Lung (tissue), 12 donors: ENCODE data around the gene RTTN. TPM values are rescaled to one million over a fixed set of nuclear protein-coding genes. Genes with fewer than 3 reads are reported as not detected.

Experiments used
- ATAC-seq: fragments of 200-7000 bp; cut with Tn5 transposase; one replicate; pipeline ENCODE4 v1.9.1; 2020; ENCODE audit warnings: moderate number of reproducible peaks; ENCODE audit not compliant: insufficient read depth, low FRiP score
- DNase-seq, 3 donors: peaks; one replicate each; pipeline ENCODE4 v3.0.0-alpha.2; 2013 to 2017
- H3K27ac ChIP-seq, 2 donors: one replicate each; pipeline ENCODE4 v1.5.1; 2013; ENCODE audit warnings: mild to moderate bottlenecking in 2 of 2, moderate library complexity in 2 of 2, control low read depth in 1 of 2, inconsistent platforms in 1 of 2, low read depth in 1 of 2, low read length in 1 of 2
- H3K27me3 ChIP-seq, 3 donors: one replicate each; pipeline ENCODE4 v1.5.1; 2013; ENCODE audit warnings: low read length in 2 of 3; ENCODE audit not compliant: control insufficient read depth in 3 of 3, insufficient read depth in 3 of 3
- H3K36me3 ChIP-seq, 4 donors: one replicate each; pipeline ENCODE4 v1.5.1; 2013; ENCODE audit warnings: low read length in 4 of 4, mild to moderate bottlenecking in 1 of 4, moderate library complexity in 1 of 4; ENCODE audit not compliant: control insufficient read depth in 4 of 4, insufficient read depth in 4 of 4
- H3K4me1 ChIP-seq, 5 donors: one replicate each; pipeline ENCODE4 v1.5.1; 2013; ENCODE audit warnings: low read length in 5 of 5, mild to moderate bottlenecking in 2 of 5, moderate library complexity in 1 of 5; ENCODE audit not compliant: control insufficient read depth in 5 of 5, insufficient read depth in 5 of 5
- H3K4me3 ChIP-seq: one replicate; pipeline ENCODE4 v1.5.1; 2013; ENCODE audit warnings: mild to moderate bottlenecking, control low read depth, moderate library complexity
- H3K9ac ChIP-seq, 2 donors: one replicate each; pipeline ENCODE4 v1.5.1; 2013; ENCODE audit warnings: low read length in 2 of 2, control low read depth in 1 of 2; ENCODE audit not compliant: insufficient read depth in 1 of 2
- H3K9me3 ChIP-seq, 4 donors: one replicate each; pipeline ENCODE4 v1.5.1; 2013; ENCODE audit warnings: low read length in 3 of 4, mild to moderate bottlenecking in 1 of 4, moderate library complexity in 1 of 4; ENCODE audit not compliant: control insufficient read depth in 4 of 4, insufficient read depth in 3 of 4
- WGBS, 2 donors: extraction: QIAGEN DNeasy Blood & Tissue Kit; methylation state at CpG; one replicate each; pipeline ENCODE4 v1.1.7; 2013; 5-methylcytosine and 5-hydroxymethylcytosine counted together
- polyA plus RNA-seq, 2 donors: library from polyadenylated mRNA; stranded (reverse); fragments of 200-250 nt; gene quantifications; one replicate each; pipeline ENCODE4 v1.2.1, GENCODE V29; 2013
- total RNA-seq, 2 donors: library from RNA; depleted of rRNA in 1 of 2; stranded (reverse); fragments of >200 nt in 1 of 2; gene quantifications; one replicate each; pipeline ENCODE4 v1.2.1, GENCODE V29; 2014 to 2021
- TF ChIP-seq, protein P1 (sequence below): IDR thresholded peaks from 2 replicates; pipeline ENCODE4 v1.5.1; 2012; ENCODE audit warnings: mild to moderate bottlenecking; ENCODE audit errors: control extremely low read depth, extremely low read depth
- donor health status: control.
- donor health status: control.
- donor health status: Bipolar disorder and iron deficiency.
- donor health status: healthy.
- donor health status: DM: yes; HTN: yes; CAD: no.

RTTN gene
- total and polyA plus RNA-seq, 4 donors = 2.1 to 50.8 (median 9.2) TPM

DNA sequence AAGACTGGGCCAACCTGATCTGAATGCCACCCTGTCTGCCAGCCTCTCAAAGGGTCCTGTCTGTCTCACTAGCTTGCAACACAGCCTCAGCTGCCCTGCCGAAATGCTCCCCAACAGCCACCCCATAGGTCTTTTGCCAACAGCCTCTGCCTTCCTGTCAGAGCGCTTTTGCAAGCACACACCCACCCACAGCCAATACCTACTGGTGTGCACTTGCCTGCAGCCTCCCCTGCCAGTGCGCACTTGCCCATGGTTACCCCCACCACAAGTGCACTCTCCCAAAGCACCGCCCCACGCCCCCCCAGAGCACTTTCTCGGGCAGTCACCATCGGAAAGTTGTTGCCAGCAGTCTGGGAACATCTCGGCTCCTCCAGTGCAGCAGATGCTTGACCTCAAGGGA lies 48.6 kb downstream of the RTTN start:
- H3K9me3 ChIP-seq = peaks cover 0 to under 1% (median 0%) of the 10 kb centered on the region in 4 donors
- no peak for DNase-seq
- TF ChIP-seq, protein P1, sequence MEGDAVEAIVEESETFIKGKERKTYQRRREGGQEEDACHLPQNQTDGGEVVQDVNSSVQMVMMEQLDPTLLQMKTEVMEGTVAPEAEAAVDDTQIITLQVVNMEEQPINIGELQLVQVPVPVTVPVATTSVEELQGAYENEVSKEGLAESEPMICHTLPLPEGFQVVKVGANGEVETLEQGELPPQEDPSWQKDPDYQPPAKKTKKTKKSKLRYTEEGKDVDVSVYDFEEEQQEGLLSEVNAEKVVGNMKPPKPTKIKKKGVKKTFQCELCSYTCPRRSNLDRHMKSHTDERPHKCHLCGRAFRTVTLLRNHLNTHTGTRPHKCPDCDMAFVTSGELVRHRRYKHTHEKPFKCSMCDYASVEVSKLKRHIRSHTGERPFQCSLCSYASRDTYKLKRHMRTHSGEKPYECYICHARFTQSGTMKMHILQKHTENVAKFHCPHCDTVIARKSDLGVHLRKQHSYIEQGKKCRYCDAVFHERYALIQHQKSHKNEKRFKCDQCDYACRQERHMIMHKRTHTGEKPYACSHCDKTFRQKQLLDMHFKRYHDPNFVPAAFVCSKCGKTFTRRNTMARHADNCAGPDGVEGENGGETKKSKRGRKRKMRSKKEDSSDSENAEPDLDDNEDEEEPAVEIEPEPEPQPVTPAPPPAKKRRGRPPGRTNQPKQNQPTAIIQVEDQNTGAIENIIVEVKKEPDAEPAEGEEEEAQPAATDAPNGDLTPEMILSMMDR = no peak
- ATAC-seq = no peak
- no peaks in the 10 kb centered on the region for H3K27me3 ChIP-seq
- H3K4me3 ChIP-seq = no peak overlapping the region
- peaks cover 0 to 7% (median 6%) of the 10 kb centered on the region in 4 donors for H3K36me3 ChIP-seq
- no peak overlapping the region for H3K27ac ChIP-seq
- no peaks in the 10 kb centered on the region for H3K4me1 ChIP-seq
- H3K9ac ChIP-seq = no peak overlapping the region
- WGBS, 2 donors = 91 to 96% methylated on average over 8 of the region's 8 CpGs

DNA sequence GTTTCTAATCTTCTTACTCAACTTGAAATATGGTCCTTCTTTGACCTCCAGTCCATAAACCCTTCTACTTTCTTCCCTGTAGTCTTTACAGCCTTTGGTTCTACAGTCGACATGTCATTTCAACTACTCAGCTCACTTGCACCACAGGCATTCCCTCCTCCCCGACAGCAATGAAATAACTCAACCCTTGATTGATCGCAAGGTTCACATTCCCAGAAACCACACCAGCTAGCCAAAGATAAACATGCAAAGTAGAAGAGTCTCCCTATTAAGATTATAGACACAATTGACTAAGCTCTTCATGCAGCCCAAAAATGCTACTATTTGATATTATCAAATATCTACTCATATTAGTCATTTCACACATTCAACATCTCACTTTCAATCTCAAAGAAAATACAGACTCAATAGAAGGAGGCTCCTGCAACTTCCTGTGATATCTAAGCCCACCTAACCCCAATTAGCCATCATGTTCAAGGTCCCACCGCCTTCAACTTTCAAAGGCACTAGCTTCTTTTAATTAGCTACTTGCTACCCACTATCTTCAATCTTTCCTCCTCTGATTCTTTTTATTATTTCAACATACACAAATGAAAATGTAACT lies 50.8 kb downstream of the RTTN start:
- Histone ChIP-seq H3K4me1 (no peaks in the 10 kb centered on the region), H3K4me3 (no peak overlapping the region), H3K9ac (no peak overlapping the region), H3K36me3 (peaks cover 0 to 10% (median 3%) of the 10 kb centered on the region in 4 donors), H3K9me3 (no peaks in the 10 kb centered on the region), H3K27me3 (no peaks in the 10 kb centered on the region), H3K27ac (no peak overlapping the region)
- no peak for ATAC-seq
- DNase-seq = no peak
- WGBS, 2 donors = 56 to 85% methylated on average over 4 of the region's 4 CpGs
- TF ChIP-seq, protein P1 = no peak

DNA sequence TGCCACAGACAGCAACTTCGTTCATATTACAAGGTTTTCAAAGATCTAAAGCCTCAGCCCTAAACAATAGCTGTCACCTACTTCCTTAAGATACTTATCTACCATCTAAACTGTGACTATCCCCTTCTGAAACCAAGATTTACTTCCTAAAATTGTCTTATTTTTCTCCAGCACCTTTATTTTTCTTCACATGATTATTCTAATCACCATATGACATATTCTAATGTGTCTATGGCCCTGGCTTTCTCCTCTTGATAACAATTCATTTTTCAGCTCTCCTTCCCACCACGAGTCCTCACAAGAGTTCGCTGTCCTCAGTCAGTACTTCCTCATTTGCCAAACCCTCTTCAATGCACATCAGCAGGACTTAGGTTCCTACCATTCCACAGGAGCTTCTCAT lies 53.9 kb downstream of the RTTN start:
- DNase-seq (no peak), ATAC-seq (no peak)
- Histone ChIP-seq H3K27ac (no peak overlapping the region), H3K9ac (no peak overlapping the region), H3K9me3 (no peaks in the 10 kb centered on the region), H3K27me3 (no peaks in the 10 kb centered on the region), H3K36me3 (peaks cover 2 to 11% (median 7%) of the 10 kb centered on the region in 4 donors), H3K4me3 (no peak overlapping the region), H3K4me1 (no peaks in the 10 kb centered on the region)
- 21 to 52% methylated on average over 3 of the region's 3 CpGs for WGBS, 2 donors
- TF ChIP-seq, protein P1 = no peak
